Left ventricle myocardium inferior (tissue), 1 donor: ENCODE data around the gene ALS2CL. TPM values are rescaled to one million over a fixed set of nuclear protein-coding genes. Genes with fewer than 3 reads are reported as not detected.

Source experiments
- DNase-seq: peaks from one replicate; pipeline ENCODE4 v3.0.0-alpha.2; 2020
- H3K27ac ChIP-seq: fragments of 200-600 bp; replicated peaks from 2 replicates; pipeline ENCODE4 v1.8.0; 2021
- H3K27me3 ChIP-seq: fragments of 200-600 bp; 2 replicates; pipeline ENCODE4 v1.8.0; 2021; ENCODE audit warnings: low read depth
- H3K36me3 ChIP-seq: fragments of 200-600 bp; 2 replicates; pipeline ENCODE4 v1.8.0; 2021
- H3K4me1 ChIP-seq: fragments of 200-600 bp; 2 replicates; pipeline ENCODE4 v1.8.0; 2021
- H3K4me3 ChIP-seq: fragments of 200-600 bp; 2 replicates; pipeline ENCODE4 v1.8.0; 2021; ENCODE audit warnings: mild to moderate bottlenecking, moderate library complexity
- H3K9me3 ChIP-seq: fragments of 200-600 bp; replicated peaks from 2 replicates; pipeline ENCODE4 v1.8.0; 2021
- intact Hi-C: fragments of 100-400 bp; cut with micrococcal nuclease; formaldehyde crosslinking; loops from one replicate; pipeline ENCODE4 v1.11.0; 2022
- total RNA-seq: library from RNA; stranded (reverse); fragmentation: NEBNext Ultra II Directional; extraction: Animal tissue kit (Norgen Biotek cat#: 25700); gene quantifications from one replicate; pipeline ENCODE4 v1.2.1, GENCODE V29; 2021
- TF ChIP-seq, protein P1 (sequence below): fragments of 200-600 bp; IDR thresholded peaks from 2 replicates; pipeline ENCODE4 v1.8.0; 2021; ENCODE audit warnings: antibody characterized with exemption, mild to moderate bottlenecking, borderline replicate concordance
- donor health status: DM: no; HTN: yes; CAD: no; lungs with severe emphysema.

ALS2CL gene
- total RNA-seq, 1 donor from 2014 or later = 33.7 TPM

DNA sequence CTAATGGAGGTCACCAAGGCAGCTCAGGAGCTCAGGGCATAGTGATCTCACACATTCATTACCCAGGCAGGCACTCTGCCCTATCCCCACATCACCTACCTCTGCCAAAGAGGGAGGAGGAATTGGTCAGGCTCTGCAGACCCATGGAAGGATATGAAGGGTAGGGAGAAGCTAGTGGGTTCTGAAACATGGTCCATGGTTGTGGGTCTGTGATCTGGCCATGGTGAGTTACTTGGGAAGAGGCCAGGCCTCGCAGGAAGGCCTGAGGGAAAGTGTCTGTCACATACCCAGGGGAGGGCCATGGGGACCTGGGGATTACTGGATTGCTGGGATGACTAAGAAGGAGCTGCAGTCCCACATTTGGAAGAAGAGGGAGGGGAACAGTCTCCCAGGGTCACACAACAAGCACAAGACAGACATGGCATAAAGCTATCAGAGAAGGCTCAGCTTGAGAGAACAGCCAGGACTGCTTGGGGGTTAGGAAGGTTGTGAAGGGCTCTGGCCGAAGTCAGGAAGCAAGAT lies 25.6 kb upstream of the ALS2CL start:
- H3K36me3 ChIP-seq = no peaks in the 10 kb centered on the region
- TF ChIP-seq, protein P1, sequence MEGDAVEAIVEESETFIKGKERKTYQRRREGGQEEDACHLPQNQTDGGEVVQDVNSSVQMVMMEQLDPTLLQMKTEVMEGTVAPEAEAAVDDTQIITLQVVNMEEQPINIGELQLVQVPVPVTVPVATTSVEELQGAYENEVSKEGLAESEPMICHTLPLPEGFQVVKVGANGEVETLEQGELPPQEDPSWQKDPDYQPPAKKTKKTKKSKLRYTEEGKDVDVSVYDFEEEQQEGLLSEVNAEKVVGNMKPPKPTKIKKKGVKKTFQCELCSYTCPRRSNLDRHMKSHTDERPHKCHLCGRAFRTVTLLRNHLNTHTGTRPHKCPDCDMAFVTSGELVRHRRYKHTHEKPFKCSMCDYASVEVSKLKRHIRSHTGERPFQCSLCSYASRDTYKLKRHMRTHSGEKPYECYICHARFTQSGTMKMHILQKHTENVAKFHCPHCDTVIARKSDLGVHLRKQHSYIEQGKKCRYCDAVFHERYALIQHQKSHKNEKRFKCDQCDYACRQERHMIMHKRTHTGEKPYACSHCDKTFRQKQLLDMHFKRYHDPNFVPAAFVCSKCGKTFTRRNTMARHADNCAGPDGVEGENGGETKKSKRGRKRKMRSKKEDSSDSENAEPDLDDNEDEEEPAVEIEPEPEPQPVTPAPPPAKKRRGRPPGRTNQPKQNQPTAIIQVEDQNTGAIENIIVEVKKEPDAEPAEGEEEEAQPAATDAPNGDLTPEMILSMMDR = no peak
- no peak overlapping the region for H3K4me3 ChIP-seq
- H3K4me1 ChIP-seq = no peaks in the 10 kb centered on the region
- no peak for DNase-seq
- H3K9me3 ChIP-seq = peaks cover 4% of the 10 kb centered on the region
- intact Hi-C loops = no loop called here
- H3K27ac ChIP-seq = no peak overlapping the region
- peaks cover 64% of the 10 kb centered on the region for H3K27me3 ChIP-seq

DNA sequence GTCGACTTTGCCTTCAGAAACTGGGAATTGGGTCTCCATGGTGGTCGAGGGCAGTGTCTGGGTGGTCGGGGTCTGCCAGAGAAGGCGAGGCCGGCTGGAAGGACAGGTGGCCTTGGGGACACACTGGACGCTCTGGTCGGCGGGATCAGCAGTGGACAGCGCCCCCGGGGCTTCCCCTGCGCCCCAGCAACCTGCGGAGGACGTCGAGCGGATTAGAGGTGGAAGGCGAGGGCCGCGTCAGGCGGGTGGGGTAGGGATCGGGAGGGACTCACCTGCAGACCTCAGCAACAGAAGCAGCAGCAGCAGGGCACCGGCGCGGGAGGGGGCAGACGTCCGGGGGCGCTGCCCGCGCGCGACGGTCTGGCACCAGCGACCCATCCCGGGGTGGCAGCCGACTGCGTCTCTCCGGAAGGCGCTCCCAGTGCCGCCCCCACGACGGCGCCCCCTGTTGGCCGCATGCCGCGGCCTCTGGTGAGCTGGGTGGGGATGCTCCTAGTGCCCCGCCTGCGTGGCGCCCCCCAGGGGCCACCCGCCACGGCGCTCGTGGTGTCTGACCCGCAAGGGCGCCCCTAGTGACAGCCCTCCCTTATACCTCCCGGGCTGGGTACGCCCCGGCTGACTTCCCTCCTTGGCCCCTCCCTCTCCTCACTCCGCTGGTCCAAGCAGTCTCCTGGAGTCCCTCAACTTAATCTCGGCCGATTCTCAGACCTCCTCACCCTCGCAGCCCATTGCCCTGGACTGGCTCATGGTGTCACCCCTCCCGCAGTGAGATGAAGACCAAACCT lies 24.2 kb upstream of the ALS2CL start, which contains the start of gene PRSS50:
Gene PRSS50, minus strand, starts transcription at position 423 of the 785 bp plus-strand sequence. Its CDS starts 45 bp downstream, at position 378.
- intact Hi-C loops = no loop called here
- H3K9me3 ChIP-seq = peaks cover 4% of the 10 kb centered on the region
- no peak within 1 kb of the TSS for H3K4me3 ChIP-seq
- no peaks in the 10 kb centered on the region for H3K4me1 ChIP-seq
- H3K36me3 ChIP-seq = no peaks in the 10 kb centered on the region
- H3K27ac ChIP-seq = no peak within 1 kb of the TSS
- peaks cover 62% of the 10 kb centered on the region for H3K27me3 ChIP-seq
- DNase-seq = no peak
- TF ChIP-seq, protein P1 = peak; percentile 24

DNA sequence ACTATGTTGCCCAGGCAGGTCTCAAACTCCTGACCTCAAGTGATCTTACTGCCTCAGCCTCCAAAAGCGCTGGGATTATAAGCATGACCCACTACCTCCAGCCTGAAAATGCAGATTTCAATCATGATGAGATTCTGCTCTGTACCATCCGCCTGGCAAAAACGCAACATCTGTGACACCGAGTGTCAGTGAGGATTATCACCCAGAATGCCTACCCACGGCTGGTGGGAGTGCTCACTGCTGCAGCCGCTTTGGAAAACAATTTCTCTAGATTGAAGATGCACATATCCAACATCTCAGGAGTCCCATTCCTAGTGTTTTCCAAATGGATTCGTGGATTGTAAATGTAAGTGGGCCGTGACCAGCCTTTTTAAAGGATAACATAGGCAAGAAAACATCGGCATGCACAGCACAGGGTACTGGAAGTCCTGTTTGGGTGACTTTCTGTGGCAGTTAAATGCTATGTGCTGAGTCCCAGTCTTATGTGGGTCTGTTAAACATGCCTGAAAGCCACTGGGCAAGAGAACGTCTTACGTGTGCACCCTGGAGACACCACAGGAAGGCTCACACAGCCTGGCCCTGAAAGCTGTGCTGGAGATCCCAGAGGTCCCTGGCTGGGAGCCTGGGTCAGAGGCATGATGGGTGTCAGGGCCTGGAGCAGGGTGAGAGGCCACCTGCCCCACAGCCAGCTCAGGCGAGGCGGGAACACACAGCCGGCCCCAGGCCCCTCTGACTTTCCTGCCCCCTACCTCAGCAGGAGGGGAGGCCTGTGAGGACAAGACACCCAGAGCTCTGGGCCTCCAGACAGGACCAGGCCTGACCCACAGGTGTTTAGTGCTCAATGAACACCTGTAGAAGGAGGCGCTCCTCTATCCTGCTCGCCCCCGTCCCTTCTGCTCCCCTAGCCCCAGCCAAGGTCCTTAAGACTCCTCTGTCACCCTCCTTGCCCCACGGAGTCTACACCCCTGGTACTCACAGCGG lies 23.3 kb upstream of the ALS2CL start:
- Histone ChIP-seq H3K4me3 (no peak overlapping the region), H3K27me3 (peaks cover 53% of the 10 kb centered on the region), H3K36me3 (no peaks in the 10 kb centered on the region), H3K27ac (no peak overlapping the region), H3K4me1 (no peaks in the 10 kb centered on the region), H3K9me3 (peaks cover 4% of the 10 kb centered on the region)
- intact Hi-C loops = no loop called here
- TF ChIP-seq, protein P1 = no peak
- no peak for DNase-seq

DNA sequence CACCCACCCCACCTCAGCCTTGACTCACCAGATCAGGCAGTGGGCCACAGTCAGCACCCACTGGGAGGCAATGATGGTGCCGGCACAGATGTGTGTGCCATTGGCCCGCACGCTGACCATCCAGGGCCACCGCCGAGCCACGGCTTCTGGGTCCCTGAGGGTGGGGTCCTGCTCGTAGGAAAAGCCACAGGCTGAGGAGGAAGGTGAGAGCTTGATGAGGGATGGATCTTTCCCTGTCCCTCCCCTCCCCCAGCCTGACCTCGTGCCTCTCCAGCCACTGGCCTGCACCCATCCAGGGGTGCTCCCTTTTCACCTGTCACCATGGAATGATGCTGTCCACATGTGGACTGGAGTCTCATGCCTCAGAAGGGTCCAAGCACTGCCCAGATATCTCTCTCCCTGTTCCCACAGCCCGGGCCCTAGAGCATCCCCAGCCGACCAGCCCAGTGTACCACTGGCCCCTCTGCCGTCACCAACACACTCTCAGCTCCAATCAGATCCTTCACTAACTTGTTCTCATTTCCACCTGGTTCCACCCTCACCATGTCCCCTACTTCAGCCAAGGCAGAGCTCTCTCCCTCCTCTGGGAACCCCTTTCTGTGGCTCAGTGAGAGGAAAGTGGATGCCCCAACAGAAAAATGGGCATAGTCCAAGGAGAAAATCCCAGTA lies 22.2 kb upstream of the ALS2CL start:
- intact Hi-C loops = no loop called here
- no peak for DNase-seq
- no peaks in the 10 kb centered on the region for H3K36me3 ChIP-seq
- no peak overlapping the region for H3K4me3 ChIP-seq
- H3K4me1 ChIP-seq = peaks cover 6% of the 10 kb centered on the region
- no peaks in the 10 kb centered on the region for H3K9me3 ChIP-seq
- no peak overlapping the region for H3K27ac ChIP-seq
- peaks cover 42% of the 10 kb centered on the region for H3K27me3 ChIP-seq
- TF ChIP-seq, protein P1 = no peak
